ENCODE results near the gene FBXW2.

Gene FBXW2

GRCh38 chr9:120712539-120713031 is 80.6 kb downstream of the FBXW2 start:
- DNase-seq = no peak

GRCh38 chr9:120711841-120712538 is 81.2 kb downstream of the FBXW2 start:
- DNase-seq = no peak

- no peak for DNase-seq
These were observed 81.9 kb downstream of the FBXW2 start for GRCh38 chr9:120711354-120711753.

- DNase-seq = no peak
These were observed 82.9 kb downstream of the FBXW2 start for GRCh38 chr9:120710110-120710981.

GRCh38 chr9:120708526-120709224 is 84.5 kb downstream of the FBXW2 start:
- DNase-seq = no peak

- no peak for DNase-seq
These were observed 86.0 kb downstream of the FBXW2 start for GRCh38 chr9:120707170-120707569.

Measured in NCI-H187 treated with DMSO at 0.1 percent for 48 hours (cell line).